Left lung (tissue), 10 donors: ENCODE measurements around the gene CASZ1. TPM values are rescaled to one million over a fixed set of nuclear protein-coding genes. Genes with fewer than 3 reads are reported as not detected.

Experiments used
- ATAC-seq: fragments of 200-7000 bp; cut with Tn5 transposase; one replicate; pipeline ENCODE4 v1.9.1; 2020; ENCODE audit warnings: moderate library complexity
- DNase-seq, 4 donors: peaks; one replicate each; pipeline ENCODE4 v3.0.0-alpha.2; 2013 to 2020
- H3K27ac ChIP-seq, 2 donors: fragments of 200-600 bp; sonication (generic) in 1 of 2; one replicate each; pipeline versions ENCODE4 v1.5.0 to v1.8.0; 2020 to 2021
- H3K27me3 ChIP-seq, 2 donors: fragments of 200-600 bp; sonication (generic) in 1 of 2; one replicate each; pipeline versions ENCODE4 v1.5.0 to v1.8.0; 2020 to 2021
- H3K36me3 ChIP-seq, 2 donors: fragments of 200-600 bp; sonication (generic) in 1 of 2; one replicate each; pipeline versions ENCODE4 v1.5.0 to v1.8.0; 2020 to 2021
- H3K4me1 ChIP-seq, 2 donors: fragments of 200-600 bp; one replicate each; pipeline ENCODE4 v1.8.0; 2021
- H3K4me3 ChIP-seq, 2 donors: fragments of 200-600 bp; sonication (generic) in 1 of 2; one replicate each; pipeline versions ENCODE4 v1.5.0 to v1.8.0; 2020 to 2021; ENCODE audit warnings: mild to moderate bottlenecking in 1 of 2
- H3K9me3 ChIP-seq, 2 donors: fragments of 200-600 bp; sonication (generic) in 1 of 2; one replicate each; pipeline versions ENCODE4 v1.5.0 to v1.8.0; 2020 to 2021
- CTCF ChIP-seq, 2 donors: fragments of 200-600 bp; sonication (generic) in 1 of 2; IDR thresholded peaks; one replicate each; pipeline versions ENCODE4 v1.5.0 to v1.8.0; 2021; ENCODE audit warnings: antibody characterized with exemption in 2 of 2
- intact Hi-C, 2 donors: fragments of 100-400 bp; cut with DNase I; formaldehyde crosslinking; loops; one replicate each; pipeline versions ENCODE4 v1.11.2 to v1.14.2; 2022
- polyA plus RNA-seq, 6 donors: library from polyadenylated mRNA; unstranded; fragments of 120-200 nt; gene quantifications; one replicate each; pipeline ENCODE4 v1.2.1, GENCODE V29; 2013; ENCODE audit not compliant: insufficient read length in 6 of 6
- total RNA-seq, 2 donors: library from RNA; stranded (reverse); fragmentation: NEBNext Ultra II Directional; extraction: Animal tissue kit (Norgen Biotek cat#: 25700); gene quantifications; one replicate each; pipeline ENCODE4 v1.2.1, GENCODE V29; 2021
- donor health status: DM: no; HTN: yes; CAD: no.
- donor health status: DM: no; HTN: no; CAD: no.

CASZ1 gene
- total and polyA plus RNA-seq, 8 donors = 15.1 to 44.0 (median 21.1) TPM

GRCh38 chr1:10806966-10807365 is 10.5 kb upstream of the CASZ1 start:
- no peak for TF ChIP-seq CTCF (IDR thresholded peaks at IDR 0.05)
- DNase-seq = no peak
- H3K4me1 ChIP-seq = no peaks in the 10 kb centered on the region
- intact Hi-C loops = no loop called here
- ATAC-seq = no peak
- no peak overlapping the region for H3K27ac ChIP-seq
- peaks cover 6 to 52% of the 10 kb centered on the region in 2 donors for H3K27me3 ChIP-seq
- H3K4me3 ChIP-seq = no peak overlapping the region
- no peaks in the 10 kb centered on the region for H3K36me3 ChIP-seq
- H3K9me3 ChIP-seq = no peaks in the 10 kb centered on the region

- Histone ChIP-seq H3K4me3 (no peak overlapping the region), H3K27me3 (peaks cover 6 to 70% of the 10 kb centered on the region in 2 donors)
- DNase-seq = peak in 2 of 4 donors; percentile 59 to 88
Measured at GRCh38 chr1:10803971-10804820, 7.8 kb upstream of the CASZ1 start.

GRCh38 chr1:10802944-10803715 is 6.7 kb upstream of the CASZ1 start:
- no peak for TF ChIP-seq CTCF (IDR thresholded peaks at IDR 0.05)
- no peaks in the 10 kb centered on the region for H3K36me3 ChIP-seq
- H3K9me3 ChIP-seq = no peaks in the 10 kb centered on the region
- DNase-seq (no peak), ATAC-seq (no peak)
- no peak overlapping the region for H3K4me3 ChIP-seq
- H3K27ac ChIP-seq = no peak overlapping the region
- intact Hi-C loops = no loop called here
- H3K4me1 ChIP-seq = no peaks in the 10 kb centered on the region
- peaks cover 0 to 69% of the 10 kb centered on the region in 2 donors for H3K27me3 ChIP-seq

More at GRCh38 chr1:10803971-10804820, 7.8 kb upstream of the CASZ1 start:
- no peaks in the 10 kb centered on the region for H3K9me3 ChIP-seq
- no peaks in the 10 kb centered on the region for H3K4me1 ChIP-seq
- ATAC-seq = peak; percentile 97
- no peaks in the 10 kb centered on the region for H3K36me3 ChIP-seq
- TF ChIP-seq CTCF (IDR thresholded peaks at IDR 0.05) = no peak
- intact Hi-C loops = no loop called here
- H3K27ac ChIP-seq = peak overlapping the region; percentile 59 to 66

GRCh38 chr1:10800778-10801177 is 4.3 kb upstream of the CASZ1 start:
- H3K4me3 ChIP-seq = no peak overlapping the region
- H3K27ac ChIP-seq = no peak overlapping the region
- peaks cover 0 to 6% of the 10 kb centered on the region in 2 donors for H3K4me1 ChIP-seq
- peaks cover 0 to 79% of the 10 kb centered on the region in 2 donors for H3K27me3 ChIP-seq
- no peak for DNase-seq
- intact Hi-C loops = no loop called here
- H3K9me3 ChIP-seq = no peaks in the 10 kb centered on the region
- H3K36me3 ChIP-seq = no peaks in the 10 kb centered on the region
- no peak for ATAC-seq
- TF ChIP-seq CTCF (IDR thresholded peaks at IDR 0.05) = no peak

GRCh38 chr1:10799726-10800125 is 3.3 kb upstream of the CASZ1 start:
- DNase-seq (no peak), ATAC-seq (no peak)
- intact Hi-C loops = no loop called here
- Histone ChIP-seq H3K4me1 (peaks cover 0 to 14% of the 10 kb centered on the region in 2 donors), H3K36me3 (no peaks in the 10 kb centered on the region), H3K9me3 (no peaks in the 10 kb centered on the region), H3K4me3 (no peak overlapping the region), H3K27me3 (peaks cover 5 to 83% of the 10 kb centered on the region in 2 donors), H3K27ac (no peak overlapping the region)
- no peak for TF ChIP-seq CTCF (IDR thresholded peaks at IDR 0.05)
